ENCODE measurements around the gene FRMPD3.

Gene FRMPD3

DNA sequence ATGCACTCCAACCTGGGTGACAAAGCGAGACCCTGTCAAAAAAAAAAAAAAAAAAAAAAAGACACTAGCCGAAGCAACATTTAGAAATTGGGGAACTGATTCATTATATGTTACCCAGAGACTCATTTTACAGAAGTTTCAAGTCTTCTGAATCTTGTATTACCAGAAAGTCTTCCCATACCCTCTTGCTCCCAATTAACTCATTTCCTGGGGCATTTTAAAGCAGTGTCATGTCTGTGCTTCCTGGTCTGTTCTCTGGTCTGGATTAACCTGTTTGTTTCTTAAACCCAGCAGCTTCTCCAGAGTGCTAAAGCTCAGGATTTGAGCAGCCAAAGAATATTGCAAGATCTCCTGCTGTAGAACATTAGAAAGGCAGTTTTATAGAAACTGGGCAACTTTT lies 43.7 kb downstream of the FRMPD3 start:
- H3K36me3 ChIP-seq (ENCODE audit: insufficient read depth, low read length), result no peaks in the 10 kb centered on the region
- no peaks in the 10 kb centered on the region for H3K4me1 ChIP-seq (ENCODE audit: insufficient read depth, low read length)
- H2AFZ ChIP-seq (ENCODE audit: low read depth, low read length), result no peak overlapping the region
- H3K4me3 ChIP-seq (ENCODE audit: low read length), result no peak overlapping the region
- H3K27me3 ChIP-seq (ENCODE audit: insufficient read depth, low read length), result no peaks in the 10 kb centered on the region
- H3K9me3 ChIP-seq (ENCODE audit: low read length), result no peaks in the 10 kb centered on the region

GRCh38 chrX:107496786-107497185 lies 47.3 kb downstream of the FRMPD3 start:
- no peaks in the 10 kb centered on the region for H3K9me3 ChIP-seq (ENCODE audit: low read length)
- H3K4me3 ChIP-seq (ENCODE audit: low read length), result no peak overlapping the region
- H2AFZ ChIP-seq (ENCODE audit: low read depth, low read length), result no peak overlapping the region
- no peaks in the 10 kb centered on the region for H3K27me3 ChIP-seq (ENCODE audit: insufficient read depth, low read length)
- peaks cover 3% of the 10 kb centered on the region for H3K4me1 ChIP-seq (ENCODE audit: insufficient read depth, low read length)
- H3K36me3 ChIP-seq (ENCODE audit: insufficient read depth, low read length), result no peaks in the 10 kb centered on the region
